ENCODE measurements around the gene CCDC141.

The CCDC141 gene

GRCh38 chr2:178824181-178824580 is 225.8 kb downstream of the CCDC141 start:
- DNase-seq = no peak

GRCh38 chr2:178819992-178820391 is 229.9 kb downstream of the CCDC141 start:
- no peak for DNase-seq

GRCh38 chr2:178819147-178819875 is 230.6 kb downstream of the CCDC141 start:
- DNase-seq = no peak

GRCh38 chr2:178811901-178812300 is 238.0 kb downstream of the CCDC141 start:
- no peak for DNase-seq

- DNase-seq = no peak
These were observed 238.9 kb downstream of the CCDC141 start for GRCh38 chr2:178811045-178811444.

GRCh38 chr2:178810422-178810821 is 239.5 kb downstream of the CCDC141 start:
- no peak for DNase-seq

- no peak for DNase-seq
These were observed 242.5 kb downstream of the CCDC141 start, which contains the start of gene TTN for GRCh38 chr2:178807227-178808008. Gene TTN (minus strand): TSS chr2:178807423. CDS start chr2:178804642, 2,781 bp downstream.

GRCh38 chr2:178806543-178806942 is 243.4 kb downstream of the CCDC141 start:
- DNase-seq = no peak

GRCh38 chr2:178805457-178805856 is 244.5 kb downstream of the CCDC141 start:
- DNase-seq = no peak

- DNase-seq = no peak
These were observed 245.1 kb downstream of the CCDC141 start for GRCh38 chr2:178804791-178805190.

- DNase-seq = no peak
These were observed 249.4 kb downstream of the CCDC141 start for GRCh38 chr2:178800510-178800909.

- no peak for DNase-seq
These were observed 250.6 kb downstream of the CCDC141 start for GRCh38 chr2:178799305-178799704.

GRCh38 chr2:178796079-178796677 is 253.8 kb downstream of the CCDC141 start:
- DNase-seq = peak; percentile 11

GRCh38 chr2:178787934-178788333 is 262.0 kb downstream of the CCDC141 start:
- DNase-seq = no peak

GRCh38 chr2:178787155-178787554 is 262.8 kb downstream of the CCDC141 start:
- no peak for DNase-seq

GRCh38 chr2:178783889-178784288 is 266.0 kb downstream of the CCDC141 start:
- DNase-seq = no peak

- no peak for DNase-seq
These were observed 267.7 kb downstream of the CCDC141 start for GRCh38 chr2:178782236-178782635.
